OCI-M2 (cell line): ENCODE measurements around the gene CAB39L.
"Not testable (repeated sequence)": the region's sequence is repeated elsewhere in the genome, so short reads cannot be mapped to it uniquely, and the experiment has no call there.

Experiments
- DNase-seq: peaks from one replicate; lab custom pipeline; 2025; ENCODE audit not compliant: unreplicated experiment; lab: John Stamatoyannopoulos, UW

Gene CAB39L

GRCh38 chr13:49294723-49295122, 149.1 kb downstream of the CAB39L start:
- not testable (repeated sequence) for DNase-seq

DNA sequence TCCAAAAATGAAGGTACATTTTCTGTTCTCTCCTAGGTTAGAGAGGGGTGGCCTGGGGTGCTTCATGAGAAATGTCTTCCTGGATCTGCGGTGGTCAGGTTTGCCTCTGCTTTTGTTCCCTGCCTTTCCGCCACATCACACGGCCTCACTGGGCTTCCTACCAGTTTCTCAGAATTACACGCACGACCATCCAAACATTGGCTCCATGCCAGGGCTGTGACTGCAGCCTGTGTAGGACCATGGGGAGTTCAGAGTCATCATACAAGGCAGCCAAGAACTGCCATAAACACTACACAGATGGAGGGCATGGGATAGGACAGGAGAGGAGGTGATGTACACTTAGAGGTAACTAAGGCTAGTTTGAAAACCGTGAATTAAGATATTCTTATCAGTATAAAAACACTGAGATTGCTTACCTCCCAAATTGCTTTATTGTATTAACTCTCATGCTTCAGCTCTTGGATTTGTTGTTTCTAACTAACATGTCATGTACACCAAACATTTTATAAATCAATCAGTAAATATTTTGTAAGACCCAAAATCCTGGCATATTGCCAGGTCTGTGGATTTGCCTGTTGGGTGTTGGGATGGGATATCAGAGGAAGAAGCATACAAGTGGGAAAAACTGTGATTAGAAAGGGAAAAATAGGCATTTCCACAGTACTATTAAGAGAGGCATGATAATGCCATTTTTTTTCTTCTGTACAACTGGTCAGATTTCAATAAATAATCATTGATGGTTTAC, 150.9 kb downstream of the CAB39L start:
- DNase-seq = no peak

- no peak for DNase-seq
These were observed 155.4 kb downstream of the CAB39L start for GRCh38 chr13:49288458-49288857.

DNA sequence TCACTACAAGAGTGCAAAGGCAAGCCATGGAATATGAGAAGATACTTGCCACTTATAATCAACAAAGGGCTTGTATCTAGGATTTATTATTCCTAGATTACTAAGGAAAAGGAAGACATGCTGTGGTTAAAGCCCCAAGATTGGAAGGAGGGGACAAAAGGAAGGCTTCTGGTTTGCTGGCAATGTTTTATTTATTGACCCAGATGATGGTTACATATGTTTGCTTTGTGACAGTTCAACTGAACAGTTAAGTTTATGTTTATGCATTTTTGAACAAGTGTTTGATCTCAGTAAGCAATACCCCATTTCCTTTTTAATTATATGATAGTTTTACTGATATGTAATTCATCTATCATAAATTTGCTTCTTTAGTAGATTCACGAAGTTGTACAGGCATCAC, 155.9 kb downstream of the CAB39L start:
- no peak for DNase-seq

GRCh38 chr13:49279885-49280284, 164.0 kb downstream of the CAB39L start:
- no peak for DNase-seq

GRCh38 chr13:49279112-49279511, 164.8 kb downstream of the CAB39L start:
- DNase-seq = no peak

GRCh38 chr13:49278211-49278610, 165.7 kb downstream of the CAB39L start:
- DNase-seq = no peak

GRCh38 chr13:49272296-49272695, 171.6 kb downstream of the CAB39L start:
- DNase-seq = no peak

DNA sequence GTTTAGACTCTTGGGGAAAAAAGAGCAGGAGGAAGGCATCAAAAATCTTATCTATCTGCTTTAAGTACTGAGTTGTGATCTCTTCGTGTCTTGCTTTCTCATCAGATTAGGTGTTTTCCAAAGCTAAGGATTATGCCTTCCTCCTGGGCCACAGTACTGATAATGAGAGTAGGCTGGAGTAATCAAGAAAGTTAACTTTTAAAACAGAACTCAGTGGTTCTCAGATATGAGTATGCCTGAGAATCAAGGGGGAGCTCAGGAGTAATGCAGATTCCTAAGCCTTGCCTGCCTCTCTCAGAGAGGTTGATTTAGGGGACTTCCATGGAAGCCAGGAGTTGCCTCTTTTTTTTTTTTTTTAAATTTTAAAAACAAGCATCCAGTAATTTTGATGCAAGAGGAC, 172.6 kb downstream of the CAB39L start:
- no peak for DNase-seq

GRCh38 chr13:49265822-49266221, 178.0 kb downstream of the CAB39L start:
- DNase-seq = no peak

DNA sequence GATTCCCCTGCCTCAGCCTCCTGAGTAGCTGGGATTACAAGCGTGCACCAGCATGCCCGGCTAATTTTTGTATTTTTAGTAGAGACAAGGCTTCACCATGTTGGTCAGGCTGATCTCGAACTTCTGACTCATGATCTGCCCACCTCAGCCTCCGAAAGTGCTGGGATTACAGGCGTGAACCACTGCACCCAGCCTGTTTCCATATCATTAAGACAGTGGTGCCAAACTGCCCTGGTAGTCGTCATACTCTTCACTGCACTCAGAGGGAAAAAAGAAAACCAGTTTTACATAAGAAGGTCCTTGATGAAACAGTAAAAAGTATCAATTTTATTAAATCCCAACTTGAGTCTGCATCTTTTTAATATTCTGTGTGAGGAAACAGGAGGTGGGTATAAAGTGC, 181.2 kb downstream of the CAB39L start:
- no peak for DNase-seq

DNA sequence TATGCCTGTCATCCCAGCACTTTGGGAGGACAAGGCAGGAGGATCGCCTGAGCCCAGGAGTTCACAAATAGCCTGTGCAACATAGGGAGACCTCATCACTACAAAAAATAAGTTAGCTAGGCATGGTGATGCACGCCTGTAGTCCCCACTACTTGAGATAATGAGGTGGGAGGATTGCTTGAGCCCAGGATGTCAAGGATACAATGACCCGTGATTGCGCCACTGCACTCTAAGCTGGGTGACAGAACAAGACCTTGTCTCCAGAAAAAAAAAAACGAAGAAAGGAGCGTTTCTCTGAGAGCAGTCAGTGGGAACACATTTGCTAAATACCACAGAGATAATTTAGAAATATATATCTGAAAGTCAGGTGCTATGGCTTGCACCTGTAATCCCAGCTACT, 184.3 kb downstream of the CAB39L start:
- no peak for DNase-seq
